GM23338 (cell line): ENCODE data around the gene EXOC2. TPM values are rescaled to one million over a fixed set of nuclear protein-coding genes. Genes with fewer than 3 reads are reported as not detected.

Experiments used
- ATAC-seq: fragments of 200-7000 bp; cut with Tn5 transposase; 3 replicates; pipeline ENCODE4 v1.9.1; 2020
- DNase-seq: peaks from one replicate; pipeline ENCODE4 v3.0.0-alpha.2; 2015; ENCODE audit warnings: low spot score
- H2AFZ ChIP-seq: fragments of 200-600 bp; sonication (generic); 2 replicates; pipeline ENCODE4 v1.8.0; 2016; ENCODE audit warnings: antibody characterized with exemption, mild to moderate bottlenecking, moderate library complexity
- H3F3A ChIP-seq: fragments of 200-600 bp; sonication (generic); replicated peaks from 2 replicates; pipeline ENCODE4 v1.8.0; 2017; ENCODE audit warnings: antibody characterized with exemption, mixed run types, low read depth
- H3K27ac ChIP-seq: fragments of 200-600 bp; sonication (generic); 2 replicates; pipeline ENCODE4 v1.6.1; 2016; ENCODE audit warnings: low read depth
- H3K27me3 ChIP-seq: fragments of 200-600 bp; sonication (generic); 2 replicates; pipeline ENCODE4 v1.8.0; 2016; ENCODE audit warnings: mild to moderate bottlenecking, mixed run types, moderate library complexity; ENCODE audit not compliant: insufficient read depth
- H3K36me3 ChIP-seq: fragments of 200-600 bp; sonication (generic); 2 replicates; pipeline ENCODE4 v1.8.0; 2016; ENCODE audit warnings: mild to moderate bottlenecking; ENCODE audit not compliant: insufficient read depth
- H3K4me1 ChIP-seq: fragments of 200-600 bp; sonication (generic); 2 replicates; pipeline ENCODE4 v1.8.0; 2016; ENCODE audit warnings: mild to moderate bottlenecking, moderate library complexity; ENCODE audit not compliant: insufficient read depth
- H3K4me2 ChIP-seq: fragments of 200-600 bp; sonication (generic); 2 replicates; pipeline ENCODE4 v1.7.1; 2017; ENCODE audit warnings: mixed run types
- H3K4me3 ChIP-seq: fragments of 200-600 bp; sonication (generic); 2 replicates; pipeline ENCODE4 v1.6.1; 2016; ENCODE audit warnings: mixed run types
- H3K79me2 ChIP-seq: fragments of 200-600 bp; sonication (generic); replicated peaks from 2 replicates; pipeline ENCODE4 v1.8.0; 2017; ENCODE audit warnings: mild to moderate bottlenecking; ENCODE audit not compliant: insufficient read depth
- H3K9me2 ChIP-seq: fragments of 200-600 bp; sonication (generic); 2 replicates; pipeline ENCODE4 v1.8.0; 2017; ENCODE audit not compliant: insufficient read depth
- H4K20me1 ChIP-seq: fragments of 200-600 bp; sonication (generic); replicated peaks from 2 replicates; pipeline ENCODE4 v1.8.0; 2017; ENCODE audit warnings: mild to moderate bottlenecking; ENCODE audit not compliant: insufficient read depth
- H3K27ac Mint-ChIP-seq: 2 replicates; pipeline ENCODE4 v1.8.0; 2020; ENCODE audit warnings: inconsistent platforms, mild to moderate bottlenecking, moderate library complexity, mixed read lengths
- H3K27me3 Mint-ChIP-seq: 3 replicates; pipeline ENCODE4 v1.8.0; 2022; ENCODE audit warnings: low read depth, mild to moderate bottlenecking, moderate library complexity, mixed read lengths, inconsistent platforms; ENCODE audit not compliant: insufficient read depth, poor library complexity
- H3K36me3 Mint-ChIP-seq: 3 replicates; pipeline ENCODE4 v1.8.0; 2021; ENCODE audit warnings: low read depth, mild to moderate bottlenecking, inconsistent platforms, moderate library complexity, mixed read lengths
- H3K4me1 Mint-ChIP-seq: 3 replicates; pipeline ENCODE4 v1.8.0; 2020; ENCODE audit warnings: mild to moderate bottlenecking, inconsistent platforms, mixed read lengths
- H3K4me3 Mint-ChIP-seq: 3 replicates; pipeline ENCODE4 v1.8.0; 2021; ENCODE audit warnings: moderate library complexity, mild to moderate bottlenecking, inconsistent platforms, mixed read lengths
- H3K9me3 Mint-ChIP-seq: 3 replicates; pipeline ENCODE4 v1.8.0; 2020; ENCODE audit warnings: moderate library complexity, mild to moderate bottlenecking, inconsistent platforms, mixed read lengths
- CREB1 ChIP-seq: fragments of 250-450 bp; sonication (Bioruptor Pico); IDR thresholded peaks from 2 replicates; pipeline ENCODE4 v1.5.0; 2020; ENCODE audit warnings: low read depth, mild to moderate bottlenecking, moderate library complexity
- EZH2 ChIP-seq: fragments of 200-600 bp; sonication (generic); IDR thresholded peaks from one replicate; pipeline ENCODE4 v1.8.0; 2017; ENCODE audit warnings: antibody characterized with exemption, mild to moderate bottlenecking, low read depth; ENCODE audit not compliant: unreplicated experiment
- EZH2phosphoT487 ChIP-seq: fragments of 200-600 bp; sonication (generic); IDR thresholded peaks from one replicate; pipeline ENCODE4 v1.8.1; 2018; ENCODE audit warnings: antibody characterized with exemption; ENCODE audit not compliant: unreplicated experiment
- JUNB ChIP-seq: IDR thresholded peaks from one replicate; pipeline ENCODE4 v1.6.1; 2016; ENCODE audit warnings: antibody characterized with exemption; ENCODE audit not compliant: unreplicated experiment
- NANOG ChIP-seq: IDR thresholded peaks from 2 replicates; pipeline ENCODE4 v1.6.1; 2016; ENCODE audit warnings: antibody characterized with exemption, borderline replicate concordance
- POLR2AphosphoS5 ChIP-seq: IDR thresholded peaks from 2 replicates; pipeline ENCODE4 v1.6.1; 2016; ENCODE audit warnings: antibody characterized with exemption, low read depth
- REST ChIP-seq: IDR thresholded peaks from one replicate; pipeline ENCODE4 v1.6.1; 2018; ENCODE audit warnings: antibody characterized with exemption; ENCODE audit not compliant: unreplicated experiment
- STAT1 ChIP-seq: IDR thresholded peaks from one replicate; pipeline ENCODE4 v1.6.1; 2016; ENCODE audit warnings: antibody characterized with exemption; ENCODE audit not compliant: unreplicated experiment
- ZNF114 ChIP-seq: fragments of 250-450 bp; sonication (Bioruptor Pico); IDR thresholded peaks from 2 replicates; pipeline ENCODE4 v1.5.0; 2020; ENCODE audit warnings: mild to moderate bottlenecking, moderate library complexity
- ZNF331 ChIP-seq: fragments of 250-450 bp; sonication (Bioruptor Pico); IDR thresholded peaks from 2 replicates; pipeline ENCODE4 v1.5.0; 2020; ENCODE audit warnings: low read depth, mild to moderate bottlenecking, moderate library complexity
- polyA plus RNA-seq: library from polyadenylated mRNA; unstranded; fragments of >200 nt; fragmentation: Nextera tagmentation; extraction: Ambion mirVana; gene quantifications from 2 replicates; pipeline ENCODE4 v1.2.1, GENCODE V29; 2016
- total RNA-seq: library from RNA; depleted of rRNA; stranded (reverse); fragments of >200 nt; shearing (Covaris generic); gene quantifications from 2 replicates; pipeline ENCODE4 v1.2.3, GENCODE V29; 2014
- TF ChIP-seq, protein P1 (sequence below), 2 experiments: fragments of 200-600 bp in 1 of 2; sonication (generic) in 1 of 2; conservative IDR thresholded peaks; 2 replicates each; pipeline versions ENCODE4 v1.5.1 to v1.6.1; 2016 to 2017; ENCODE audit warnings: antibody characterized with exemption in 2 of 2, low read depth in 2 of 2, mild to moderate bottlenecking in 2 of 2, moderate library complexity in 1 of 2
- TF ChIP-seq, protein P2 (sequence below): IDR thresholded peaks from 2 replicates; pipeline ENCODE4 v1.6.1; 2016; ENCODE audit warnings: antibody characterized with exemption
- TF ChIP-seq, protein P3 (sequence below): fragments of 250-450 bp; sonication (Bioruptor Pico); IDR thresholded peaks from 2 replicates; pipeline ENCODE4 v1.5.0; 2020; ENCODE audit warnings: mild to moderate bottlenecking, moderate library complexity

EXOC2 gene
- total and polyA plus RNA-seq, 2 experiments from 2014 or later: 28.7 to 93.6 TPM

- H4K20me1 ChIP-seq: no peaks in the 10 kb centered on the region
- peaks cover 32% of the 10 kb centered on the region for H3K9me3 Mint-ChIP-seq
- H3K4me3 Mint-ChIP-seq: no peak overlapping the region
- no peak overlapping the region for H3K4me2 ChIP-seq
- no peak overlapping the region; the same call in 1 of the 2 replicates for H3K27ac Mint-ChIP-seq
- H3K79me2 ChIP-seq: no peaks in the 10 kb centered on the region
- no peak overlapping the region for H3K27ac ChIP-seq
- peaks cover 8% of the 10 kb centered on the region for H3K4me1 Mint-ChIP-seq
- TF ChIP-seq POLR2AphosphoS5: no peak
- TF ChIP-seq, protein P1, sequence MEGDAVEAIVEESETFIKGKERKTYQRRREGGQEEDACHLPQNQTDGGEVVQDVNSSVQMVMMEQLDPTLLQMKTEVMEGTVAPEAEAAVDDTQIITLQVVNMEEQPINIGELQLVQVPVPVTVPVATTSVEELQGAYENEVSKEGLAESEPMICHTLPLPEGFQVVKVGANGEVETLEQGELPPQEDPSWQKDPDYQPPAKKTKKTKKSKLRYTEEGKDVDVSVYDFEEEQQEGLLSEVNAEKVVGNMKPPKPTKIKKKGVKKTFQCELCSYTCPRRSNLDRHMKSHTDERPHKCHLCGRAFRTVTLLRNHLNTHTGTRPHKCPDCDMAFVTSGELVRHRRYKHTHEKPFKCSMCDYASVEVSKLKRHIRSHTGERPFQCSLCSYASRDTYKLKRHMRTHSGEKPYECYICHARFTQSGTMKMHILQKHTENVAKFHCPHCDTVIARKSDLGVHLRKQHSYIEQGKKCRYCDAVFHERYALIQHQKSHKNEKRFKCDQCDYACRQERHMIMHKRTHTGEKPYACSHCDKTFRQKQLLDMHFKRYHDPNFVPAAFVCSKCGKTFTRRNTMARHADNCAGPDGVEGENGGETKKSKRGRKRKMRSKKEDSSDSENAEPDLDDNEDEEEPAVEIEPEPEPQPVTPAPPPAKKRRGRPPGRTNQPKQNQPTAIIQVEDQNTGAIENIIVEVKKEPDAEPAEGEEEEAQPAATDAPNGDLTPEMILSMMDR (conservative IDR thresholded peaks at IDR 0.05; ENCODE audit: low read depth in 2 of 2): no peak
- TF ChIP-seq STAT1: no peak
- no peak for TF ChIP-seq JUNB
- TF ChIP-seq EZH2phosphoT487: no peak
- TF ChIP-seq, protein P2, sequence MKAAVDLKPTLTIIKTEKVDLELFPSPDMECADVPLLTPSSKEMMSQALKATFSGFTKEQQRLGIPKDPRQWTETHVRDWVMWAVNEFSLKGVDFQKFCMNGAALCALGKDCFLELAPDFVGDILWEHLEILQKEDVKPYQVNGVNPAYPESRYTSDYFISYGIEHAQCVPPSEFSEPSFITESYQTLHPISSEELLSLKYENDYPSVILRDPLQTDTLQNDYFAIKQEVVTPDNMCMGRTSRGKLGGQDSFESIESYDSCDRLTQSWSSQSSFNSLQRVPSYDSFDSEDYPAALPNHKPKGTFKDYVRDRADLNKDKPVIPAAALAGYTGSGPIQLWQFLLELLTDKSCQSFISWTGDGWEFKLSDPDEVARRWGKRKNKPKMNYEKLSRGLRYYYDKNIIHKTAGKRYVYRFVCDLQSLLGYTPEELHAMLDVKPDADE: no peak
- no peak for TF ChIP-seq ZNF114 (CRISPR knock-in tag)
- no peak for TF ChIP-seq EZH2
- TF ChIP-seq NANOG: no peak
- TF ChIP-seq REST: no peak
- TF ChIP-seq, protein P3, sequence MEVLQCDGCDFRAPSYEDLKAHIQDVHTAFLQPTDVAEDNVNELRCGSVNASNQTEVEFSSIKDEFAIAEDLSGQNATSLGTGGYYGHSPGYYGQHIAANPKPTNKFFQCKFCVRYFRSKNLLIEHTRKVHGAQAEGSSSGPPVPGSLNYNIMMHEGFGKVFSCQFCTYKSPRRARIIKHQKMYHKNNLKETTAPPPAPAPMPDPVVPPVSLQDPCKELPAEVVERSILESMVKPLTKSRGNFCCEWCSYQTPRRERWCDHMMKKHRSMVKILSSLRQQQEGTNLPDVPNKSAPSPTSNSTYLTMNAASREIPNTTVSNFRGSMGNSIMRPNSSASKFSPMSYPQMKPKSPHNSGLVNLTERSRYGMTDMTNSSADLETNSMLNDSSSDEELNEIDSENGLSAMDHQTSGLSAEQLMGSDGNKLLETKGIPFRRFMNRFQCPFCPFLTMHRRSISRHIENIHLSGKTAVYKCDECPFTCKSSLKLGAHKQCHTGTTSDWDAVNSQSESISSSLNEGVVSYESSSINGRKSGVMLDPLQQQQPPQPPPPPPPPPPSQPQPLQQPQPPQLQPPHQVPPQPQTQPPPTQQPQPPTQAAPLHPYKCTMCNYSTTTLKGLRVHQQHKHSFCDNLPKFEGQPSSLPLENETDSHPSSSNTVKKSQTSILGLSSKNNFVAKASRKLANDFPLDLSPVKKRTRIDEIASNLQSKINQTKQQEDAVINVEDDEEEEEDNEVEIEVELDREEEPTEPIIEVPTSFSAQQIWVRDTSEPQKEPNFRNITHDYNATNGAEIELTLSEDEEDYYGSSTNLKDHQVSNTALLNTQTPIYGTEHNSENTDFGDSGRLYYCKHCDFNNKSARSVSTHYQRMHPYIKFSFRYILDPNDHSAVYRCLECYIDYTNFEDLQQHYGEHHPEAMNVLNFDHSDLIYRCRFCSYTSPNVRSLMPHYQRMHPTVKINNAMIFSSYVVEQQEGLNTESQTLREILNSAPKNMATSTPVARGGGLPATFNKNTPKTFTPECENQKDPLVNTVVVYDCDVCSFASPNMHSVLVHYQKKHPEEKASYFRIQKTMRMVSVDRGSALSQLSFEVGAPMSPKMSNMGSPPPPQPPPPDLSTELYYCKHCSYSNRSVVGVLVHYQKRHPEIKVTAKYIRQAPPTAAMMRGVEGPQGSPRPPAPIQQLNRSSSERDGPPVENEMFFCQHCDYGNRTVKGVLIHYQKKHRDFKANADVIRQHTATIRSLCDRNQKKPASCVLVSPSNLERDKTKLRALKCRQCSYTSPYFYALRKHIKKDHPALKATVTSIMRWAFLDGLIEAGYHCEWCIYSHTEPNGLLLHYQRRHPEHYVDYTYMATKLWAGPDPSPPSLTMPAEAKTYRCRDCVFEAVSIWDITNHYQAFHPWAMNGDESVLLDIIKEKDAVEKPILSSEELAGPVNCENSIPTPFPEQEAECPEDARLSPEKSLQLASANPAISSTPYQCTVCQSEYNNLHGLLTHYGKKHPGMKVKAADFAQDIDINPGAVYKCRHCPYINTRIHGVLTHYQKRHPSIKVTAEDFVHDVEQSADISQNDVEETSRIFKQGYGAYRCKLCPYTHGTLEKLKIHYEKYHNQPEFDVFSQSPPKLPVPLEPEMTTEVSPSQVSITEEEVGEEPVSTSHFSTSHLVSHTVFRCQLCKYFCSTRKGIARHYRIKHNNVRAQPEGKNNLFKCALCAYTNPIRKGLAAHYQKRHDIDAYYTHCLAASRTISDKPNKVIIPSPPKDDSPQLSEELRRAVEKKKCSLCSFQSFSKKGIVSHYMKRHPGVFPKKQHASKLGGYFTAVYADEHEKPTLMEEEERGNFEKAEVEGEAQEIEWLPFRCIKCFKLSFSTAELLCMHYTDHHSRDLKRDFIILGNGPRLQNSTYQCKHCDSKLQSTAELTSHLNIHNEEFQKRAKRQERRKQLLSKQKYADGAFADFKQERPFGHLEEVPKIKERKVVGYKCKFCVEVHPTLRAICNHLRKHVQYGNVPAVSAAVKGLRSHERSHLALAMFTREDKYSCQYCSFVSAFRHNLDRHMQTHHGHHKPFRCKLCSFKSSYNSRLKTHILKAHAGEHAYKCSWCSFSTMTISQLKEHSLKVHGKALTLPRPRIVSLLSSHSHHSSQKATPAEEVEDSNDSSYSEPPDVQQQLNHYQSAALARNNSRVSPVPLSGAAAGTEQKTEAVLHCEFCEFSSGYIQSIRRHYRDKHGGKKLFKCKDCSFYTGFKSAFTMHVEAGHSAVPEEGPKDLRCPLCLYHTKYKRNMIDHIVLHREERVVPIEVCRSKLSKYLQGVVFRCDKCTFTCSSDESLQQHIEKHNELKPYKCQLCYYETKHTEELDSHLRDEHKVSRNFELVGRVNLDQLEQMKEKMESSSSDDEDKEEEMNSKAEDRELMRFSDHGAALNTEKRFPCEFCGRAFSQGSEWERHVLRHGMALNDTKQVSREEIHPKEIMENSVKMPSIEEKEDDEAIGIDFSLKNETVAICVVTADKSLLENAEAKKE (CRISPR knock-in tag): no peak
- no peak for TF ChIP-seq ZNF331 (CRISPR knock-in tag)
- TF ChIP-seq CREB1 (CRISPR knock-in tag): no peak
- no peaks in the 10 kb centered on the region for H3F3A ChIP-seq
- no peak overlapping the region for H2AFZ ChIP-seq
- 0 out of 2 replicates have a peak, but pooled peaks cover 4% of the 10 kb centered on the region for H3K9me2 ChIP-seq
- H3K36me3 ChIP-seq: no peaks in the 10 kb centered on the region; the same call in 1 of the 2 replicates
- ATAC-seq (no peak), DNase-seq (no peak)
- H3K36me3 Mint-ChIP-seq: peaks cover 9% of the 10 kb centered on the region; the same call in 2 of the 3 replicates
- H3K27me3 Mint-ChIP-seq: no peaks in the 10 kb centered on the region
- no peaks in the 10 kb centered on the region for H3K27me3 ChIP-seq
- no peaks in the 10 kb centered on the region for H3K4me1 ChIP-seq
- no peak overlapping the region for H3K4me3 ChIP-seq
Observed at GRCh38 chr6:454148-454991, 238.6 kb downstream of the EXOC2 start.
